Activated CD8-positive, alpha-beta memory T cell treated with anti-CD3 and anti-CD28 coated beads, Interleukin-2, amount 50 U/mL, for 48 hours (primary cell): ENCODE data around the gene GAREM2.

Experiments
- DNase-seq: peaks from one replicate; pipeline ENCODE4 v3.0.0-alpha.2; 2020

GAREM2 gene

DNA sequence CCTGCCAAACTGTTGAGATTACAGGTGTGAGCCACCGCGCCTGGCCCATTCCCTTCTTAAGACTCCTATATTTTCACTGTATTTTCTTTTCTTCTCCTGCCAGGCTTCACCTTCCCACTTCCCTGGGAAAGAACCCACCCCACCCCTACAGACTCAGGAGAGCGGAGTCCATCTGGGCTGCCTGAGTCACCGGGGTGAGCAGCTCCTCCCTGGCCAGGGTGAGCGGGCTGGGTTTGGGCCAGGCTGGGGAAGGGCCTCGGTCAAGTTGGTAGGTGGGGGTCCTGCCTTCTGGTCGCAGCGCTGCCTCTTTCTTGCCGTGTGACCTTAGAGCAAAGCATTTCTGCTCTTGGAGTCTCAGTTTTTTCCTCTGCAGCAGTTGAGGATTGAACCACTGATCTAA, 2.1 kb upstream of the GAREM2 start:
- DNase-seq = no peak

DNA sequence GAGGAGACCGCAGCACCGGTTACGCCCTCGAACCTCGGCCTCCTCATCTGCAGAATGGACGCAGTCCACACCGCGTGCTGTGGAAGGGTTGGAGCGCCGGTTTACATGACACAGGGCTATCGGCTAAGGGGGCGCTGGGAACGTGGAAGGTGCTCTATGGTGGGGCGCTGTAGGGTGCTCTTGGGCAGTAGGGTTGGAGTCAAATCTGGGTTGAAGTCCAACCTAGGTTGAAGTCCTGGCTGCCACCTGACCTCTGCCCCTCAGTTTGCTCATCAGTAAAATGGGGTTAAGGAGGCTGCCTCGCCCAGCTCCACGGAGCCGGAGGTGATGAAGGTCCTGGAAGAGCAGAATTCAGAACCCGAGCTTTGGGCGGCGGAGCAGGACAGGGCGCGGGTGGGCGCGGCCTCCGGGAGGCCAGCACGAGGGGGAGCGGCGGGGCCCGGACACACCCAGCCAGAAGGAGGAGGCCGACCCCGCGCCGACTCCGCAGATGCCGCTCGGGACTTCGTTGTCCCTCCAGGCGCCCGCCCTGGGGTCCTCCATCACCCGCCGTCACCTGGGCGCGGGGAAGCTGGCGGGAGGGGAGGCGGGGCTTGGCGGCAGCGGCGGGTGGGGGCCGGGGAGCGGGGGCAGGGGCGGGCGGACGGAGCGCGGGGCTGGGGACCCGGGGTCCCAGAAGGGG, 558 bp upstream of the GAREM2 start:
- DNase-seq = peak; percentile 55

DNA sequence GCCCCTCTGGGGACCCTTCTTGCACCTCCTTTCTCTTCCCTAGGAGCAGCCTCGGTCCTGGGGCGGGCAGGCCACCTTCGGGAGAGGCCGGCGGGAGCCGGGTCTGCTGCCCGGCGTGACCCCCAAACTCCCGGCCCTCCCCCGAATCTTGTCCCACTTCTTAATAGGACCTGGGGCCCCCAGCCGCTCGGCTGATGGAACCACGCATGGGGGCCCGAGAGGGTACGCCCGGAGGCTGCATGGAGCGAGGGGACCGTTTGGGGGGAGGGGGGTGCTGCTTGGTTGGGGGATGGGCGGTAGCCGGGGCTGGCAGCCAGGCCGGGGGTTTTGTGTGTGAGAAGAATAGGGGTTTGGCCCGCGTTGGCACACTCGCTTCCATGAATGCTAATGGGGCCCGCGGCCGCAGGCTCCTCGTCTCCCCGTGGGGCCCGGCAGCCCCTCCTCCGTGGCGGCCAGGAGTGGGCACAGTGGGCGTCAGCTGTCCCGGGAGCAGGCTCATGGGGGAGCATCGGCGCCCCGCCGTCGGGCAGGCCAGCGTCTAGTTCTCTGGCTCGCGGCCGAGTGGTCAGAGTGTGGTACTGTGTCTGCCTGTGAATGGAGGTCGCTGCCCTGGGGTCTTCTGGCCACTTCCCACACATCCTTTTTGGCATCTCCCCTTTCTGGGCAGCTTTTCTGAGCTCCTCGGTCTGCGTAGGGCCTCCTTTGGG, 1.0 kb downstream of the GAREM2 start:
- DNase-seq = peak; percentile 59

DNA sequence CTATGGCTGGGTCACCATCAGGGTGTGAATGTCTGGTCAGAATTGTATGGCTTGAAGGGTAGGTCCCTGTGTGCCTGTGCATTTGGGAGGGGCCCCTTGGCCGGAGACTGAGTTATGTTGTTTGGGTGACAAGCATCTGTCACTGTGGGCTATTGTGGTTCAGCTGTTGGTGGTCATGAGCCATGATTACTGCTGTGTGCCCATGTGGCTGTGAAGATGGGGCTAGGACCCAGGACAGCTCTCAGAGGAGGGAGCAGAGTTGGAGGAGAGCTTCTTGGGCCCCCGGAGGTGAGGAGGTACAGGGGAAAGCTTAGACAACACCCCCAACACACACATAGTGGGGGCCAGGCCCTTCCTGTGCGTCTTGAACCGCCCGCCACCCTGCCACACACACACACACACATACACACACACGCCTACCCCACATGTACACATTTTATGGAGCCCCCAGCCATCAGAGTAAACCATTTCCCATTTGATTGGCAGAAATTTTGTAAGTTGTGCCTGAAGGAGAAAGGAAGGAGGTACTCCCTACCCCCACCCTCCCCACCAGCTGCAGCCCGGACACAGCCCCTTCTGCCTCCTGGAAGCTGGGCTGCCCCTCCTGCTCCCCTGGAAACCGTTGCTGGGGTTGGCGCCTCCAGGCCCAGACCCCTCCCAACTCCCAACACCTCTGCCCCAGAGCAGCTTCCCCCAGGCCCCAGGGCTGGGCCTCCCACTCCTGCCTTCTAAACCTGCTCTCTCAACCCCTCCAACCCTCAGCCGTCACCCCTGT, 2.0 kb downstream of the GAREM2 start:
- DNase-seq = peak; percentile 53

DNA sequence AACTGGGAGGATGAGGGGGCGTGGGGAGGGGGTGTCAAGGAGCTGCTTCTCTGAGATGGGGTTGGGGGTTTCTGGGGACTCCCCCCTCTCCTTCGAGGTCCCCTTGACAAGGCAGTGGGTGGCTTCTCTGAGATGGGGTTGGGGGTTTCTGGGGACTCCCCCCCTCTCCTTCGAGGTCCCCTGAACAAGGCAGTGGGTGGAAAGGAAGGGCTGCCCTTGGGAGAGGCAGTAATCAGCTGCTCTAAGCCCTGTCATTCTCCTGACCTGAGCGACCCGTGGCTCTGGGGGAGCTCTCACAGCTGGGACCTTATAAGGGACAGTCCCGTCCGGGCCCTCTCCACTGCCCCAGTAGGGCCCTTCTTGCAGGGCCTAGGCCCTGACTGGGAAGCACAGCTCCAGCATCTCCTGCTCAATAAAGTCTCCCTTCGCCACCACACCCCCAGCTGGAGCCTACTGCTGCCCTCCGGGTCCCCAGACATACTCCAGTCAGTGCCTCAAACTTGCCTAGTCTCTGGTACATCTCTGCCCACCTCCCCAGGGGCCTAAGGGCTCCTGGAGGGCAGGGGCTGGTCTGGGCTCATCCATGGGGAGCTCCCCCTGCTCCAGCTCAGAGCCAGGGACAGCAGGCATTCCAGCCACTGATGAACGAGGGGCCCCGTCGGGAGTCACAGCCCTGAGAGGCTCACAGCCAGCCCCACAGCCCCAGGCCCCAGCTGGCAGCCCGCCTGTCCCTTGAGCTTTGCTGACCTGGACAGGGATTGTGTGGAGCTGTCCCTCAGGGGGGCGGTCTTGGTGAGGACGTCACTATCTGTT, 2.8 kb downstream of the GAREM2 start:
- DNase-seq = no peak

DNA sequence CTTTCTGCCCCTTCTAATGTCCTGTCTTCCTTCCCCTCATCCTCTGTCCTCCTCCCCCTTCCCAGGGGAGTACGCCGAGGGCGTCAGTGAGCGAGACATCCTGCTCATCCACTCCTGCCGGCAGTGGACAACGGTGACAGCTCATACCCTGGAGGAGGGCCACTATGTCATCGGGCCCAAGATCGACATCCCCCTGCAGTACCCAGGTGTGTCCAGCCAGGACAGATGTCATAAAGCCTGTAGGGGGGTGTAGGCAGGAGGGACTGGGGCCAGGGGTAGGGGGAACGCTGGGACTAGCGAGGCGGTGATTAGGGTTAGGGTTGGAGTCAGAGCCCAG, 3.4 kb downstream of the GAREM2 start:
- DNase-seq = no peak

DNA sequence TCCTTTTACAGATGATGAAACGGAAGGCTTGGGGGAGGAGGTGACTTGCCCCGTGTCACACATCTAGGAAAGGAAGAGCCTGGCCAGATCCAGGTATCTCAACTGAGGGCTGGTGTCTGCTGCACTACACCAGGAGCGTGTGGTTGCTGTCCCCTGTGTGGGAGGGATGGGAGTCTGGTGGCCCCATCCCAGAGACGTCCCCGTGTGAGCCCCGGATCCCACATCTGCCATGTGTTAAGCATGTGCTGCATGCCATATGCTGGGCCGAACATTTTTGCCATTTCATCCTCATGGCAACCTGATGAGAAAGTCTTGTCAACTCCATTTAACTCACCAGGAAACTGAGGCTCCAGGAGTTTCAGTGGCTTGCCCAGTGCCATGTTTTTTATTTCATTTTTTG, 4.2 kb downstream of the GAREM2 start:
- no peak for DNase-seq

DNA sequence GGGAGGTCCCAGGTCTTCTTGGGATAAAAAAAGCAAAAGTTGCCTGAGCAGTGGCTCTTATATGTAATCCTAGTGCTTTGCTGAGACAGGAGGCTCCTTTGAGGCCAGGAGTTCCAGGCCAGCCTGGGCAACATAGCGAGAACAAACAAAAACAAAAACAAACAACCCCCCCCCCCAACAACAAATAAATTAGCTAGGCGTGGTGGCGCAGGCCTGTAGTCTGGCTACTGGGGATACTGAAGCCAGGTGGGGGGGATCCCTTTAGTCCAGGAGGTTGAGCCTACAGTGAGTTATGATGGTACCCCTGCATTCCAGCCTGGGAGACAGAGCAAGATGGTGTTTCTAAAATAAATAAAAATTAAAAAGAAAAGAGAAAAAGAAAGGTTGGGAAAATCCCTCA, 5.4 kb downstream of the GAREM2 start:
- no peak for DNase-seq

DNA sequence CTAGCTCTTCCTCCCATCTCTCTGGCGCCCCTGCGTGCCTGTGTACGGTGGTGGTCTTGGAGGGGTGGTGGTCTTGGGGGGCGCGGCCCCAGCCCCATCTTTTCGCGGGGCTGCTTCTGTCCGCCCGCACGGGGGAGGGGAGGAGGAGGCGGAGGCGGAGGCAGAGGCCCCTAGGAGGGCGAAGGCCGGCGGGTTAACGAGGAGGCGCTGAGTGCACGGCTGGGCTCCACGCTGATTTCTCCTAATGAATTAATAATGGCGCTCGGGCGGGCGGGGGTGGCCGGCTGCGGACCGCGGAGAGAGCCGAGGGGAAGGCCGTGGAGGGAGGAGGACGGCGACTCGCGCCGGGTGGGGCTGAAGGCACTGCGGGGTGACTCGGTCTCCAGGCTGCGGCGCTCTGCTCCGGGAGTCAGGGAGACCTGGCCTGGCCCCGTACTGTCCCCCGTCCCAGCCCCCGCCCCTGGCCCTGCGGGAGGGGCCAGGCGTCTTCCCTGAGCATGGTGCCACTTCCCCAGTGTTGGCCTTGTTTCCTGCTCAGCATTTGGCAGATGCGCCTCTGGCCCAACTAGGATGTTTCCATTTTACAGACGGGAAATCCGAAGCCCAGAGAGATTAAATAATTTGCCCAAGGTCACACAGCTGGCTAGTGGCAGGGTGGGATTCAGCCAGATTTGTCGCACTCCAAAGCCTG, 6.0 kb downstream of the GAREM2 start:
- no peak for DNase-seq

DNA sequence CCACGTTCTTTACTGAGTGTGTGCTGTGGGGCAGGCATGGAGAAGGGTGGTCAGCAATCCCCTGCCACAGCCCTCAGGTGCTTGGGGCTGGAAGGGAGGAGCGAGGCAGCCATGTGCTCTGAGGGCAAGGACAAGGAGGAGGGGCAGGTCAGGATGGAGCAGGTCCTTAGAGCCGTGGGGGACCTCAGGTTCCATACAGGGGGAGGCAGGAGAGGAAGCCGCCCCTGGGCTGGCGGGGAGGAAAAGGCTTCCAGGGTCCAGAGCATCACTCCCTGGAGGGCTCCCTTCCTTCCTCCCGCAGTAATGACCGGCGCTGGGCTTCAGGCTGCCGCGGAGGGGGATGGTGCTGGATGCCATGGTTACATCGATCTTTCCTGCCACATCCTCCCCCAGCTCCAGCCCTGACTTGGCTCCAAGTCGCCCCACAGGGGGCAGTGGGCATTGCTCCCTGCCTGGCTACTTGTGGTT, 6.6 kb downstream of the GAREM2 start:
- no peak for DNase-seq

DNA sequence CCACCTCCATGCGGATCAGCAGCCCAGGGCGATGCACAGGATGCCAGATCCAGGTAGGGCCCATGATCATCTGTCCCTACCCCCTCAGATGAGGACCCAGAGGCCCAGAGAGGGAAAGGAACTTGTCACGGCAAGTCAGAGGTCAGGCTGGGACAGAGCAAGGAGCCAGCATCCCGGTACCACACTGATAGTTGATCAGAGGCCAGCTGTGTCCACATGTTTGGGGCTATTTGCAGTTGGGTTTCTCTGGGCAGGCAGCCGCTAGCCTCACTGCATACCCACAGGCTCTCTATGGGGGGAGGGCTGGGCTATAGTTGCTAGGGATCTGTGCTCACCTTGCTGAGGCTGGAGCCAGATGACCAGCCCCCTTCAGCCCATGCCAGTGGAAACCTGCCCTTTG, 9.6 kb downstream of the GAREM2 start:
- no peak for DNase-seq

DNA sequence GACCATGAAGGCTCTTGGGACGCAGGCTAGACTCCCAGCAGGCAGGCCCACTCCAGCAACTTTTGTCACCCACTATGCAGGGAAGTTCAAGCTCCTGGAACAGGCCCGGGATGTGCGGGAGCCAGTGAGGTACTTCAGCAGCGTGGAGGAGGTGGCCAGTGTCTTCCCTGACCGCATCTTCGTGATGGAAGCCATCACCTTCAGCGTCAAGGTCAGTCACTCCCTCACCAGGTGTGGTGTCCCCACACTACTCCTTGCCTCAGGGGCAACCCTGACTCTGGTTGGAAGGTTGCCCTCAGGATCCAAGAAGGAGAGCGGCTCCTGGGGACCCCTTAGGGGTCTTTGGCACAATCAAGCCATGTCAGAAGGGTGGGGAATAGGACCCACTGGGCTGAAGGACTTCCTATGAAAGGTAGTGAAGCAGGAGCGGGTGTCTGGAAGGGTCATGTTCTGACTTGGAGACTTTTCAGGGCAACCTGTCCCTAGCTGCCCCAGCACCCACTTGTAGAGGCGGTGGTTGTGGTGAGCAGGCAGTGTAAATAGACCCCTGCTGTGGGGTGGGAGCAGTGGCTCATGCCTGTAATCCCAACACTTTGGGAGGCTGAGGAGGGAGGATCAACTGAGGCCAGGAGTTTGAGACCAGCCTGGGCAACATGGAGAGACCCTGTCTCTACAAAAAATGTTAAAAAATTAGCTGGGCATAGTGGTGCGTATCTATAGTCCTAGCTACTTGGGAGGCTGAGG, 10.2 kb downstream of the GAREM2 start:
- DNase-seq = no peak

DNA sequence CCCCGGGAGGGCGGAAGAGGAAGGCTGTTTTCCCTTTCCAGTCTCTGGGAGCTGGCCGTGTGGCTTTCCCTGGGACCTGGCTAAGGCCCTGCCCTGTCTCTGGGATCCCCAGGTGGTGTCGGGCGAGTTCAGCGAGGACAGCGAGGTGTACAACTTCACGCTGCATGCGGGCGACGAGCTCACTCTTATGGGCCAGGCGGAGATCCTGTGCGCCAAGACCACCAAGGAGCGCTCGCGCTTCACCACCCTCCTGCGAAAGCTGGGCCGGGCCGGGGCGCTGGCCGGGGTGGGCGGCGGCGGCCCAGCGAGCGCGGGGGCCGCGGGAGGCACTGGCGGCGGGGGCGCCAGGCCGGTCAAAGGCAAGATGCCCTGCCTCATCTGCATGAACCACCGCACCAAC, 11.2 kb downstream of the GAREM2 start:
- peak; percentile 54 for DNase-seq

DNA sequence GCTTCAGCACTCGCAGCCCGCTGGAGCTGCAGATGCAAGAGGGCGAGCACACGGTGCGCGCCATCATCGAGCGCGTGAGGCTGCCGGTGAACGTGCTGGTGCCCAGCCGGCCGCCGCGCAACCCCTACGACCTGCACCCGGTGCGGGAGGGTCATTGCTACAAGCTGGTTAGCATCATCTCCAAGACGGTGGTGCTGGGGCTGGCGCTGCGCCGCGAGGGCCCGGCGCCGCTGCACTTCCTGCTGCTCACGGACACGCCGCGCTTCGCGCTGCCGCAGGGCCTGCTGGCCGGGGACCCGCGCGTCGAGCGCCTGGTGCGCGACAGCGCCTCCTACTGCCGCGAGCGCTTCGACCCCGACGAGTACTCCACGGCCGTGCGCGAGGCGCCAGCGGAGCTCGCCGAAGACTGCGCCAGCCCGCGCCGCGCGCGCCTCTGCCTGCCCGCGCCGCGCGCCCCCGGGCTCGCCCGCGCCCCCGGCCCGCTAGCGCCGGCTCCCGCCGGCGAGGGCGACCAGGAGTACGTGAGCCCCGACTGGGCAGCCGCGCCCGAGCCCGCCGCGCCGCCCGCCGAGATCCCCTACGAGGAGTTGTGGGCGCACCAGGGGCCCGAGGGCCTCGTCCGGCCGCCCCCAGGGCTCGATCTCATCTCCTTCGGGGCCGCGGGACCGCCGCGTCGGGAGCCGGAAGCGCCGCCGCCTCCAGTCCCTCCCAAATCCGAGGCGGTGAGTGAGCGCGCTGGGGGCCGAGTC, 11.8 kb downstream of the GAREM2 start:
- DNase-seq = peak; percentile 90

DNA sequence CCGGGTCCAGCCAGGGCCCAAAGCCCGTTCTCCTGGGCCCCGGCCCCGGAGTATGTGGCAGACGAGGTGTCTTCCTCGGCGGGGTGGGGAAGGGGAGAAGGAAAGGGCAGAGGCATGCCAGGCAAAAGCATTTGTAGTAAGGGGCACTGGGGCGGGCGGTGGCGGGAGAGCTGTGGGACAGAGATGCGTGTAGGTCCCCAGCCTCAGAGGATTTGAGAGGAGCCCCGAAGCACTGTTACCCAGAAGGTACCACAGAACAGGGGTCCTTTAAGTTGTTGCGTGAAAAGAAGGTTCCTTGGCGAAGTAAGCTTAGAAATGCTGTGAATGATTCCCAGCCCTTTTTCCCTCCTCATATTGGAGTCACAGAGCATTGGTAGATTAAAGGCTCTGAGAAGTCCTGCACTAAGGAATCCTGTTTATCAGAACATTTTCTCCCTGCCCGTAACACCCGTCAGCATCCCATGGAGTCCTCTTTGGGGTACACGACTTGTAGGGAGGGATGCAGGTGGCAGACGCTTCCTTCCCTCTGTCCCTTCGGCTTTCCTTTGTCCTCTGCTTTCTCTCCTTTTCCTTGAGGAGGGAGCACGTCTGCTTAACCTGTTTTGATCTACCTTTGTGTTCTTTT, 12.5 kb downstream of the GAREM2 start:
- no peak for DNase-seq

DNA sequence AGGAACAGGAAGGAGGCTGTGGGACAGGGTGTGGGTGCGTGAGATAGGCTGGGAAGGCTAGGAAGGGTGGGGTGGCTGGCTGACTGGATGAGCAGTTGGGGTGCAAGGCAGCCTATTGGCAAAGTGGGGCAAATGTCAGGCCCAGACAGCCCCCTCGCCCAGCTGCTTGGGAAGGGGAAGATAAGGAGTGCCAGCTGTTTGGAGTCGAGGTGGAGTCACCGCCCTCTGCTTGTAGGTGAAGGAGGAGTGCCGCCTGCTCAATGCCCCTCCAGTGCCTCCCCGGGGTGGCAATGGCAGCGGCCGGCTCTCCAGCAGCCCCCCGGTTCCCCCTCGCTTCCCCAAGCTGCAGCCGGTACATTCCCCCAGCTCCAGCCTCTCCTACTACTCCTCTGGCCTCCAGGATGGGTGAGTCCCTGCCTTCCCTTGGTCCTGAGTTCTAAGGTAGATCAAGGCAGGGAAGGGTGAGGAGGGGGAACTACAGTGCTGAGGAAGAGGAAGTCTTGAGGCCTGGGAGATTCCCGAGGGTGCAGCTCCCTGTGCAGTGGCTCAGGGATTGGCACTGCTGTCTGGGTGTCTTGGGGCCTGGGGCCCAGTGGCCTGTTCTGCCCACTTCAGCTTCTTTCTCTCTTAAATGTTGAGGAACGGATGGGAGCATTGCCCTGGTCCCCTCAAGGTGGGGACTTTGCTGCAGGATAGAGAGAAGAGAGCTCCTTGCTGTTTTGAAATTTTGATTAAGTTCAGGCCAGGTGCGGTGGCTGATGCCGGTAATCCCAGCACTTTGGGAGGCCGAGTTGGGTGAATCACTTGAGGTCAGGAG, 13.3 kb downstream of the GAREM2 start:
- DNase-seq = no peak

DNA sequence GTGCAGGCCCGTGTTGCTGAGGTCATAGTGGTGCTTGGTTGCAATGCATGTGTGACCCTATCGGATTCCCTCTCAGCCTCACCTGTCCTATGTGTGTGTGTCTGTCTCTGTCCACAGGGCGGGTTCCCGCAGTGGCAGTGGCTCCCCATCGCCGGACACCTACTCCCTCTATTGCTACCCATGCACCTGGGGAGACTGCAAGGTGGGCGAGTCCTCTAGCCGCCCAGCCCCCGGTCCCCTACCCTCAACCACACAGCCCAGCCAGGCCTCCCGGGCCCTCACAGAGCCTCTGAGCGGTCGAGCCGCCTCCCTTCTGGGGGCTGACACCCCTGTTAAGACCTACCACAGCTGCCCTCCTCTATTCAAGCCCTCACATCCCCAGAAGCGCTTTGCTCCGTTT, 14.2 kb downstream of the GAREM2 start:
- no peak for DNase-seq

DNA sequence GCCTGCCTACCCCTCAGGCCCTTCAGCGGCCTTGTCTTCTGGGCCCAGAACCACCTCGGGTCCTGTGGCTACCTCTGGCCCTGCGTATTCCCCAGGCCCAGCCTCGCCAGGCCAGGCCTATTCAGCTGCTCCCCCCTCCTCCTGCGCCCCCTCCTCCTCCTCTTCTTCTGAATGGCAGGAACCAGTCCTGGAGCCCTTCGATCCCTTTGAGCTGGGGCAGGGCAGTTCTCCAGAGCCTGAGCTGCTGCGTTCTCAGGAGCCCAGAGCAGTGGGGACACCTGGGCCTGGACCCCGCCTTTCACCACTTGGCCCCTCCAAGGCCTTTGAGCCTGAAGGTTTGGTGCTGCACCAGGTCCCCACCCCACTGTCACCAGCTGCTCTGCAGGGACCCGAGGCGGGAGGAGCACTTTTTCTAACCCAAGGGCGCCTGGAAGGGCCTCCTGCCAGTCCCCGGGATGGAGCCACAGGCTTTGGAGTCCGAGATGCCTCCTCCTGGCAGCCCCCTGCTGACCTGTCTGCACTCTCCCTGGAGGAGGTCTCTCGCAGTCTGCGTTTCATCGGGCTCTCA, 14.7 kb downstream of the GAREM2 start:
- DNase-seq = no peak

DNA sequence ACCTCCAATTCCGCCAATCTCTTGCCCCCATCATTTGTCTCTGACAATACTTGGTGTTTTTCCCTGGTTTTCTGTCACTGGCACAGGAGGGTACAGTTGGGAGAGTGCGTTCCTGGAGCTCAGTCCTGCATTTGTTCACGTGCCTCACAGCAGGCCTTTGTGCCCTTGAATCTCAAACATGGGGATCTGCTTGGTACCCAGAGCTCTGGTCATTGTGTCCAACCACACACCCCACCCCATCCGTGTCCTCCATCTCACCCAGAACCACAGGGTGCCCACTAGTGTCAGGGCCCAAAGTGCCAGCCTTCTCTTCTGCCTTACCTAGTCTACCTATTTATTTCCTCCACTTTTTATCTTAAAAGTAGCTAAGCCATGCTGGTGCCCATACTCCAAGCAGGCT, 16.2 kb downstream of the GAREM2 start:
- no peak for DNase-seq
